Duodenal mucosa (tissue), 2 donors: ENCODE results near the gene ROPN1L.
"Not testable (repeated sequence)": the region's sequence is repeated elsewhere in the genome, so short reads cannot be mapped to it uniquely, and the experiment has no call there.

Experiments used
- H3K27ac ChIP-seq: one replicate; pipeline ENCODE4 v1.7.0; 2013; ENCODE audit warnings: low read depth, low read length
- H3K27me3 ChIP-seq, 2 donors: one replicate each; pipeline ENCODE4 v1.7.0; 2013; ENCODE audit warnings: low read length in 2 of 2, control low read depth in 1 of 2; ENCODE audit not compliant: insufficient read depth in 2 of 2, control insufficient read depth in 1 of 2
- H3K36me3 ChIP-seq, 2 donors: one replicate each; pipeline ENCODE4 v1.7.0; 2013; ENCODE audit warnings: low read length in 2 of 2, control low read depth in 1 of 2; ENCODE audit not compliant: insufficient read depth in 2 of 2, control insufficient read depth in 1 of 2
- H3K4me1 ChIP-seq, 2 donors: one replicate each; pipeline ENCODE4 v1.7.0; 2013; ENCODE audit warnings: low read length in 2 of 2, control low read depth in 1 of 2; ENCODE audit not compliant: insufficient read depth in 2 of 2, control insufficient read depth in 1 of 2
- H3K4me3 ChIP-seq, 2 donors: one replicate each; pipeline ENCODE4 v1.7.0; 2013; ENCODE audit warnings: low read length in 2 of 2, low read depth in 1 of 2
- H3K9ac ChIP-seq, 2 donors: one replicate each; pipeline ENCODE4 v1.7.0; 2013; ENCODE audit warnings: low read length in 2 of 2, low read depth in 1 of 2
- H3K9me3 ChIP-seq, 2 donors: one replicate each; pipeline ENCODE4 v1.7.0; 2013; ENCODE audit warnings: low read length in 2 of 2, control low read depth in 1 of 2; ENCODE audit not compliant: control insufficient read depth in 1 of 2

The ROPN1L gene

GRCh38 chr5:10509575-10509974 is 67.9 kb downstream of the ROPN1L start:
- Histone ChIP-seq H3K9ac (no peak overlapping the region), H3K27ac (no peak overlapping the region), H3K4me1 (peaks cover 0 to 5% of the 10 kb centered on the region in 2 donors), H3K36me3 (no peaks in the 10 kb centered on the region), H3K9me3 (no peaks in the 10 kb centered on the region), H3K4me3 (no peak overlapping the region), H3K27me3 (peaks cover 0 to 3% of the 10 kb centered on the region in 2 donors)

- H3K27me3 ChIP-seq: peaks cover 0 to 3% of the 10 kb centered on the region in 2 donors
Measured at GRCh38 chr5:10511741-10512640, 70.3 kb downstream of the ROPN1L start.

GRCh38 chr5:10513501-10514442 is 72.1 kb downstream of the ROPN1L start:
- Histone ChIP-seq H3K27ac (no peak overlapping the region), H3K36me3 (no peaks in the 10 kb centered on the region), H3K9me3 (peaks cover 0 to 3% of the 10 kb centered on the region in 2 donors), H3K27me3 (no peaks in the 10 kb centered on the region), H3K4me3 (no peak overlapping the region), H3K4me1 (no peaks in the 10 kb centered on the region), H3K9ac (no peak overlapping the region)

More at GRCh38 chr5:10511741-10512640, 70.3 kb downstream of the ROPN1L start:
- Histone ChIP-seq H3K36me3 (no peaks in the 10 kb centered on the region), H3K9ac (no peak overlapping the region), H3K4me1 (peaks cover 0 to 5% of the 10 kb centered on the region in 2 donors), H3K27ac (no peak overlapping the region), H3K9me3 (peaks cover 0 to 3% of the 10 kb centered on the region in 2 donors), H3K4me3 (no peak overlapping the region)

GRCh38 chr5:10514572-10514971 is 72.9 kb downstream of the ROPN1L start:
- H3K4me1 ChIP-seq, H3K27ac ChIP-seq, H3K9ac ChIP-seq, H3K36me3 ChIP-seq, H3K9me3 ChIP-seq, H3K27me3 ChIP-seq, H3K4me3 ChIP-seq: not testable (repeated sequence)
